GM12878 (cell line): ENCODE measurements around the gene CTIF. TPM values are rescaled to one million over a fixed set of nuclear protein-coding genes. Genes with fewer than 3 reads are reported as not detected.

Source experiments
- ASH2L ChIP-seq: fragments of 300-600, 200-600 bp; sonication (generic); IDR thresholded peaks from 2 replicates; pipeline ENCODE4 v1.6.1; 2017; ENCODE audit warnings: low read depth, mild to moderate bottlenecking, borderline replicate concordance
- BMI1 ChIP-seq: fragments of 450-650 bp; IDR thresholded peaks from 2 replicates; pipeline ENCODE4 v1.6.1; 2016; ENCODE audit warnings: mild to moderate bottlenecking, moderate library complexity, borderline replicate concordance
- CBFB ChIP-seq: IDR thresholded peaks from 2 replicates; pipeline ENCODE4 v1.6.1; 2016; ENCODE audit warnings: antibody characterized with exemption, low read depth
- CBX5 ChIP-seq: sonication (generic); IDR thresholded peaks from 2 replicates; pipeline ENCODE4 v1.6.1; 2016; ENCODE audit warnings: low read depth, moderate library complexity, mild to moderate bottlenecking, inconsistent platforms
- EED ChIP-seq: sonication (generic); IDR thresholded peaks from 2 replicates; pipeline ENCODE4 v1.6.1; 2016; ENCODE audit warnings: antibody characterized with exemption, low read depth
- GATAD2B ChIP-seq: fragments of 450-650 bp; conservative IDR thresholded peaks from 2 replicates; pipeline ENCODE4 v1.6.1; 2017; ENCODE audit warnings: low read depth, mild to moderate bottlenecking, moderate library complexity
- KAT2A ChIP-seq: conservative IDR thresholded peaks from 2 replicates; pipeline ENCODE4 v1.6.1; 2011; ENCODE audit warnings: low read depth, low read length; ENCODE audit not compliant: control insufficient read depth
- MXI1 ChIP-seq: fragments of 150-350 bp; IDR thresholded peaks from 2 replicates; pipeline ENCODE4 v1.6.1; 2011; ENCODE audit warnings: low read depth, mild to moderate bottlenecking, inconsistent platforms, low read length, improper control_type of control experiment
- POLR2A ChIP-seq: IDR thresholded peaks from 2 replicates; pipeline ENCODE4 v1.6.1; 2011; ENCODE audit warnings: low read depth, mild to moderate bottlenecking, low read length
- RBBP5 ChIP-seq: fragments of 200-600 bp; sonication (generic); conservative IDR thresholded peaks from 2 replicates; pipeline ENCODE4 v1.6.1; 2016
- RELA ChIP-seq: fragments of 450-650 bp; IDR thresholded peaks from 2 replicates; pipeline ENCODE4 v1.8.0; 2014; ENCODE audit warnings: borderline replicate concordance; ENCODE audit not compliant: partially characterized antibody
- RUNX3 ChIP-seq: IDR thresholded peaks from 2 replicates; pipeline ENCODE4 v1.6.1; 2012; ENCODE audit warnings: low read length, inconsistent platforms
- SIN3A ChIP-seq: IDR thresholded peaks from 2 replicates; pipeline ENCODE4 v1.6.1; 2012; ENCODE audit warnings: low read depth, low read length, improper control_type of control experiment
- SP1 ChIP-seq: IDR thresholded peaks from one replicate; pipeline ENCODE4 v1.6.1; 2011; ENCODE audit warnings: low read depth, low read length
- SREBF1 ChIP-seq: IDR thresholded peaks from 2 replicates; pipeline ENCODE4 v1.6.1; 2012; ENCODE audit warnings: mild to moderate bottlenecking, low read length
- YBX1 ChIP-seq: fragments of 450-650 bp; IDR thresholded peaks from 2 replicates; pipeline ENCODE4 v1.6.1; 2016; ENCODE audit warnings: antibody characterized with exemption
- ZBED1 ChIP-seq: IDR thresholded peaks from 2 replicates; pipeline ENCODE4 v1.6.1; 2016; ENCODE audit warnings: borderline replicate concordance
- ZNF217 ChIP-seq: fragments of 450-650 bp; IDR thresholded peaks from 2 replicates; pipeline ENCODE4 v1.6.1; 2017; ENCODE audit warnings: antibody characterized with exemption, mild to moderate bottlenecking
- polyA plus RNA-seq, 11 experiments: library from polyadenylated mRNA; depleted of rRNA in 4 of 11; unstranded in 6 of 11; stranded (reverse) in 5 of 11; fragments of >200 nt; fragmentation: Nextera tagmentation in 4 of 11; fragmentation: Illumina TruSeq in 1 of 11; extraction: Ambion mirVana in 4 of 11; extraction: Trizol in 1 of 11; gene quantifications; 1 replicate in 1 of 11; 2 replicates in 10 of 11; pipeline versions ENCODE4 v1.2.1 to v1.2.3, GENCODE V29; 2011 to 2016; ENCODE audit warnings: inconsistent platforms in 2 of 11, missing spikeins in 2 of 11, low read depth in 1 of 11
- total RNA-seq, 4 experiments: library from RNA; depleted of rRNA in 3 of 4; stranded (reverse); fragments of >200 nt in 3 of 4; fragmentation: Illumina TruSeq in 1 of 4; extraction: Trizol in 1 of 4; gene quantifications; 2 replicates each; pipeline versions ENCODE4 v1.2.1 to v1.2.3, GENCODE V29; 2013 to 2021
- TF ChIP-seq, protein P1 (sequence below): fragments of 450-650 bp; IDR thresholded peaks from 2 replicates; pipeline ENCODE4 v1.6.1; 2017; ENCODE audit warnings: mild to moderate bottlenecking
- TF ChIP-seq, protein P2 (sequence below): IDR thresholded peaks from 2 replicates; pipeline ENCODE4 v1.6.1; 2012; ENCODE audit warnings: improper control_type of control experiment, low read depth, low read length; ENCODE audit not compliant: insufficient replicate concordance
- TF ChIP-seq, protein P3 (sequence below): IDR thresholded peaks from 2 replicates; pipeline ENCODE4 v1.6.1; 2011; ENCODE audit warnings: mild to moderate bottlenecking, low read depth, low read length, moderate library complexity; ENCODE audit not compliant: insufficient replicate concordance
- TF ChIP-seq, protein P4 (sequence below): fragments of 450-650 bp; IDR thresholded peaks from 2 replicates; pipeline ENCODE4 v1.6.1; 2014; ENCODE audit warnings: mild to moderate bottlenecking

Gene CTIF
- total and polyA plus RNA-seq, 10 of the 15 experiments (the other 5 are each of a cell fraction or from before 2014, with no cell fraction given) = 0.06 to 11.6 (median 2.5) TPM

DNA sequence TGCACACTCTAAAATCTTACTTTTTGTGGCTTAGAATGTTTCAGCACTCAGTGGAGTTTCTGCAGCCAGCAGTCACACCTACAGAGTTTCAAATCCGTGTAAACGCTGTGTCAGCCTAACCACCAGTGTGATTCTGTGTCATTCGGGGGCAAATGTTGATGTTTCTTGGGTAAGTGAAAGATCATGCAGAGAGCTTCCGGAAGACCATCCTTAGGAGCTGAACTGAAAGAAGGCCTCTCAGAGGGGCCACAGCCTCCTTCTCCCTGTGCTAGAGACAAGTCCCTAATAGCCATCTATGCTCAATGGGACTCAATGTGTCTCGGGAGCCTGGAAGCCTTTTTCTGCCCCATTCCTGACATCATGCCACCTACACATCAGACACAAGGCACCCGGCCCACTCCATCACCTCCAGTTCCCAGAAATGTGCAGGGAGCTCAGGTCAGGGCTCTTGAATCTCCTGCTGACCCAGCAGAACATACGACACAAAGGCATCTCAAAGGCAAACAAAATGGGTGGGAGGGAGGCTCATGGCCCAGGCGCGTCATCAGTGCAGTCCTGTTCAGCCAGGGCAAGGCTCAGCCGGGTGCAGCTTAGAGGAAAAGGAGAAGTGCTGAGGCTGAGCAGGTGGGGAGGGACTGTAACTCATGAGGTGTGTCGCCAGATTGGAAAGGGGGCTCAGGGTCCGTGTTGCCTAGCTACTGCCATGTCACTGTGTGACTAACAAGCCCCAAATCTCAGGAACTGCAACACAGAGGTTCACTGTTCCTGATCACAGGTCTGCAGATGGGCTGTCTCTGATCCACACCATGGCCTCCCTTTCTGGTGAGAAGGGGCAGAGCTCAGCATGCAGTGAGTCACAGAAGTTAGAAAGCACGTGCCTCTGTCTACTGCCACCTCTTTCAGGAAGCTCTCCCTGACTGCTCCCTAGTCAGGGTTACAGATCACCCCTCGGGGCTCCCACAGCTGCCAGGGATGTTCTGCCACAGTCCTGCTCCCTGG is 329.9 kb downstream of the CTIF start (continued):
- TF ChIP-seq, protein P1, sequence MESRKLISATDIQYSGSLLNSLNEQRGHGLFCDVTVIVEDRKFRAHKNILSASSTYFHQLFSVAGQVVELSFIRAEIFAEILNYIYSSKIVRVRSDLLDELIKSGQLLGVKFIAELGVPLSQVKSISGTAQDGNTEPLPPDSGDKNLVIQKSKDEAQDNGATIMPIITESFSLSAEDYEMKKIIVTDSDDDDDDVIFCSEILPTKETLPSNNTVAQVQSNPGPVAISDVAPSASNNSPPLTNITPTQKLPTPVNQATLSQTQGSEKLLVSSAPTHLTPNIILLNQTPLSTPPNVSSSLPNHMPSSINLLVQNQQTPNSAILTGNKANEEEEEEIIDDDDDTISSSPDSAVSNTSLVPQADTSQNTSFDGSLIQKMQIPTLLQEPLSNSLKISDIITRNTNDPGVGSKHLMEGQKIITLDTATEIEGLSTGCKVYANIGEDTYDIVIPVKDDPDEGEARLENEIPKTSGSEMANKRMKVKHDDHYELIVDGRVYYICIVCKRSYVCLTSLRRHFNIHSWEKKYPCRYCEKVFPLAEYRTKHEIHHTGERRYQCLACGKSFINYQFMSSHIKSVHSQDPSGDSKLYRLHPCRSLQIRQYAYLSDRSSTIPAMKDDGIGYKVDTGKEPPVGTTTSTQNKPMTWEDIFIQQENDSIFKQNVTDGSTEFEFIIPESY = no peak
- TF ChIP-seq SREBF1 (no peak), KAT2A (no peak), MXI1 (peak; percentile 8), ASH2L (0 out of 2 replicates have a peak, but pooled peaks have one; percentile 68), RBBP5 (no peak), POLR2A (peak; percentile 73), SP1 (peak; percentile 42), EED (peak; percentile 75), CBX5 (0 out of 2 replicates have a peak, but pooled peaks have one; percentile 79), CBFB (peak; percentile 78; the same call in 1 of the 2 replicates), YBX1 (no peak), RELA (peak; percentile 11), ZNF217 (peak; percentile 91), GATAD2B (no peak), RUNX3 (peak; percentile 93), ZBED1 (peak; percentile 49; the same call in 1 of the 2 replicates), SIN3A (no peak), BMI1 (peak; percentile 52; the same call in 1 of the 2 replicates)
- TF ChIP-seq, protein P2, sequence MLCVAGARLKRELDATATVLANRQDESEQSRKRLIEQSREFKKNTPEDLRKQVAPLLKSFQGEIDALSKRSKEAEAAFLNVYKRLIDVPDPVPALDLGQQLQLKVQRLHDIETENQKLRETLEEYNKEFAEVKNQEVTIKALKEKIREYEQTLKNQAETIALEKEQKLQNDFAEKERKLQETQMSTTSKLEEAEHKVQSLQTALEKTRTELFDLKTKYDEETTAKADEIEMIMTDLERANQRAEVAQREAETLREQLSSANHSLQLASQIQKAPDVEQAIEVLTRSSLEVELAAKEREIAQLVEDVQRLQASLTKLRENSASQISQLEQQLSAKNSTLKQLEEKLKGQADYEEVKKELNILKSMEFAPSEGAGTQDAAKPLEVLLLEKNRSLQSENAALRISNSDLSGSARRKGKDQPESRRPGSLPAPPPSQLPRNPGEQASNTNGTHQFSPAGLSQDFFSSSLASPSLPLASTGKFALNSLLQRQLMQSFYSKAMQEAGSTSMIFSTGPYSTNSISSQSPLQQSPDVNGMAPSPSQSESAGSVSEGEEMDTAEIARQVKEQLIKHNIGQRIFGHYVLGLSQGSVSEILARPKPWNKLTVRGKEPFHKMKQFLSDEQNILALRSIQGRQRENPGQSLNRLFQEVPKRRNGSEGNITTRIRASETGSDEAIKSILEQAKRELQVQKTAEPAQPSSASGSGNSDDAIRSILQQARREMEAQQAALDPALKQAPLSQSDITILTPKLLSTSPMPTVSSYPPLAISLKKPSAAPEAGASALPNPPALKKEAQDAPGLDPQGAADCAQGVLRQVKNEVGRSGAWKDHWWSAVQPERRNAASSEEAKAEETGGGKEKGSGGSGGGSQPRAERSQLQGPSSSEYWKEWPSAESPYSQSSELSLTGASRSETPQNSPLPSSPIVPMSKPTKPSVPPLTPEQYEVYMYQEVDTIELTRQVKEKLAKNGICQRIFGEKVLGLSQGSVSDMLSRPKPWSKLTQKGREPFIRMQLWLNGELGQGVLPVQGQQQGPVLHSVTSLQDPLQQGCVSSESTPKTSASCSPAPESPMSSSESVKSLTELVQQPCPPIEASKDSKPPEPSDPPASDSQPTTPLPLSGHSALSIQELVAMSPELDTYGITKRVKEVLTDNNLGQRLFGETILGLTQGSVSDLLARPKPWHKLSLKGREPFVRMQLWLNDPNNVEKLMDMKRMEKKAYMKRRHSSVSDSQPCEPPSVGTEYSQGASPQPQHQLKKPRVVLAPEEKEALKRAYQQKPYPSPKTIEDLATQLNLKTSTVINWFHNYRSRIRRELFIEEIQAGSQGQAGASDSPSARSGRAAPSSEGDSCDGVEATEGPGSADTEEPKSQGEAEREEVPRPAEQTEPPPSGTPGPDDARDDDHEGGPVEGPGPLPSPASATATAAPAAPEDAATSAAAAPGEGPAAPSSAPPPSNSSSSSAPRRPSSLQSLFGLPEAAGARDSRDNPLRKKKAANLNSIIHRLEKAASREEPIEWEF = no peak
- TF ChIP-seq, protein P3, sequence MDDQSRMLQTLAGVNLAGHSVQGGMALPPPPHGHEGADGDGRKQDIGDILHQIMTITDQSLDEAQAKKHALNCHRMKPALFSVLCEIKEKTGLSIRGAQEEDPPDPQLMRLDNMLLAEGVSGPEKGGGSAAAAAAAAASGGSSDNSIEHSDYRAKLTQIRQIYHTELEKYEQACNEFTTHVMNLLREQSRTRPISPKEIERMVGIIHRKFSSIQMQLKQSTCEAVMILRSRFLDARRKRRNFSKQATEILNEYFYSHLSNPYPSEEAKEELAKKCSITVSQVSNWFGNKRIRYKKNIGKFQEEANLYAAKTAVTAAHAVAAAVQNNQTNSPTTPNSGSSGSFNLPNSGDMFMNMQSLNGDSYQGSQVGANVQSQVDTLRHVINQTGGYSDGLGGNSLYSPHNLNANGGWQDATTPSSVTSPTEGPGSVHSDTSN = peak; percentile 60
- TF ChIP-seq, protein P4, sequence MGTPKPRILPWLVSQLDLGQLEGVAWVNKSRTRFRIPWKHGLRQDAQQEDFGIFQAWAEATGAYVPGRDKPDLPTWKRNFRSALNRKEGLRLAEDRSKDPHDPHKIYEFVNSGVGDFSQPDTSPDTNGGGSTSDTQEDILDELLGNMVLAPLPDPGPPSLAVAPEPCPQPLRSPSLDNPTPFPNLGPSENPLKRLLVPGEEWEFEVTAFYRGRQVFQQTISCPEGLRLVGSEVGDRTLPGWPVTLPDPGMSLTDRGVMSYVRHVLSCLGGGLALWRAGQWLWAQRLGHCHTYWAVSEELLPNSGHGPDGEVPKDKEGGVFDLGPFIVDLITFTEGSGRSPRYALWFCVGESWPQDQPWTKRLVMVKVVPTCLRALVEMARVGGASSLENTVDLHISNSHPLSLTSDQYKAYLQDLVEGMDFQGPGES = no peak
